HTERT RPE-1 (cell line): ENCODE measurements around the gene DAB2IP.

Experiments
- in situ Hi-C: fragments of 300-500 bp; cut with MboI; formaldehyde crosslinking; loops from 4 replicates; pipeline ENCODE4 v1.14.3; 2020; ENCODE audit warnings: low sequenced_read_pairs

Gene DAB2IP

DNA sequence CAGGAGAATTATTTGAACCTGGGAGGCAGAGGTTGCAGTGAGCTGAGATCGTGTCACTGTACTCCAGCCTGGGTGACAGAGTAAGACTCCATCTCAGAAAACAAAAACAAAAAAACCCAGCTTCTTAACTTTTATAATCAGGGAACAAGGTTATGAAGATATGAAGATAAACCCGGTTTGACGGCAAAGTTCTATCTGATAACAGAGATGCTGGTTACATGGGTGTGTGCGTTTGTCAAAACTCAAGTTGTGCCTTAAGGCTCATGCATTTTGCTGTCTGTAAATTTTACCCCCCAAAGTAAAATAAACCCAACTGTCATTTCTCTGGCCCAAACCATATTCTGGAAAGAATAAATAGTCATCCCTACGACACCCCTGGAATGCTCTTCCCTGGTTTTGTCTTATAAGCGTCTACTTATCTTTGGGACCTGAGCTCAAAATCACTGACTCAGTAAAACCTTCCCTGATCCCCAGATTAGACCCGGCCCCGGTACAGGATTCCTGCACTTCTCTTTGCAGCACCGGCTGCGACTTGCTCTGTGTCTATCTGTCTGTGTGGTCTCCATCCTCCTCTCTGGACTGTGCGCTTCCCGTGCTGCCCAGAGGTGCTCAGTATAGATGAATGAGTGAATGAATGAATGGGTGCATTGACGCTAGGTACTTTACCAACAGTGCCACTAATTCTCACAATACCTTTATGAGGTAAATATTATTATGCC is 172.2 kb downstream of the DAB2IP start:
- in situ Hi-C loops = no loop called here

DNA sequence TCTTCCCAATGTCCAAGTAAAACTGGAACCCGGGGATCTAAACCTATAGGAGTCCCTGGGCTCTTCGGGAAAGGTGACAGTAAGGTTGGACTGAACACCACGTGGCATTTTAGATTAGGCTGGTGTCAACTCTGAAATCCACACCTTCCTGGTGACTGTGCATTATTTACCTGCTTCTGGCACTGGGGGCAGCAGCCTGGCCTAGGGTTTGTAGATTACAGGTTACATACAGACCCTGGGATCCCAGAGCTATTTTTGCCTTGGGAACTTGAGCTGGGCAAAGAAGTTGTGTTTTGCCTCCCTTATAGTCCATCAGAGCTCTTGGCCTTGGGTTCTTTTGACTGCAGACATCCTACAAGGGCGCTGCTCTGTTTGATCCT is 173.2 kb downstream of the DAB2IP start:
- in situ Hi-C loops = no loop called here

DNA sequence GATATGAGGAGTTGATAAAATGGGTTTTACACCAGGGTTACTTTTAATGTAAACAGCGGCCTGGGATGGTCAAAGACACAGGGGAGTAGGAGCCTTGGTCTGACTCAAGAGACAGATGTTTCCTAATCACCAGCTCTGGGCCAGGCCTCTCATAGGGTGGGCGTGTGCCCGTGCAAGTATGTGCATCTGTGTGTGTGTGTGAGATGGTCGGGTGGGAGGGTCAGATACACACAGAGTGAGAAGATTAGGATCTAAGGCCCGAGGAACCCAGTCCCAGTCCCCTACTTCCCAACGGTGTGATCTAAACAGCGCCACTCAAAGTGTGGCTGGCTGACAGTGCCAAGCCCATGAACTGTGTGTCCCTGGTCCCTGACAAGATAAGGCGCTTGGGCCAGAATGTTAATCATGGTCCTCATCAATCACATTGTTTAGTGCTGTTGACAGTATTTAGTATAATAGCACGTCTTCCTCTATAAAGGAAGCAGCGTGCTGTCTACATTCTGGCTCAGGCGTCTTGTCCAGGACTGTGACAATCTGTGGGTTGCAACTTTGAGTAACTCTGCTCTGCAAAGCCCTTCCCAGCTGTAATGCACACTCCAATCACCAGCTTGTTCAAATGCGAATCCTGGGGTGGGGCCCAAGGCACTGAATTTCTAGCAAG is 173.7 kb downstream of the DAB2IP start:
- in situ Hi-C loops = no loop called here

DNA sequence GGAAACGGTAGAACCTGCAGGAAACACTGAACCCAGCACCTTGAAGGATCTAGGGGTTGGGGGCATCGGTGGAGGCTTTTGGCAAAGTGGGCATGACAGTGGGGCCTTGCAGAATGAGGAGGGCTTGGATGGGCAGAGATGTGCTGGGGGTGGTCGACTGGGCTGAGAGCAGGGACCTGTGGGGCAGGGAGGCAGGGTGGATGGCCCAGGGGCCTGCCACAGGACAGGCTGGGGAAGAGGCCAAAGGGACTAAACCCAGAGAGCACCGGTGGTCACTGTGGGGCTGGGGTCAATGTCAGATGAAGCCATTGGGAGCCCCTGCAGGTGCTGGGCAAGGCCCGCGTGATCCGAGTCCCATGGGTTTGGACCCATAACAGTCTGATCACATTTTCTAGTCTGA is 175.3 kb downstream of the DAB2IP start:
- in situ Hi-C loops = no loop called here

DNA sequence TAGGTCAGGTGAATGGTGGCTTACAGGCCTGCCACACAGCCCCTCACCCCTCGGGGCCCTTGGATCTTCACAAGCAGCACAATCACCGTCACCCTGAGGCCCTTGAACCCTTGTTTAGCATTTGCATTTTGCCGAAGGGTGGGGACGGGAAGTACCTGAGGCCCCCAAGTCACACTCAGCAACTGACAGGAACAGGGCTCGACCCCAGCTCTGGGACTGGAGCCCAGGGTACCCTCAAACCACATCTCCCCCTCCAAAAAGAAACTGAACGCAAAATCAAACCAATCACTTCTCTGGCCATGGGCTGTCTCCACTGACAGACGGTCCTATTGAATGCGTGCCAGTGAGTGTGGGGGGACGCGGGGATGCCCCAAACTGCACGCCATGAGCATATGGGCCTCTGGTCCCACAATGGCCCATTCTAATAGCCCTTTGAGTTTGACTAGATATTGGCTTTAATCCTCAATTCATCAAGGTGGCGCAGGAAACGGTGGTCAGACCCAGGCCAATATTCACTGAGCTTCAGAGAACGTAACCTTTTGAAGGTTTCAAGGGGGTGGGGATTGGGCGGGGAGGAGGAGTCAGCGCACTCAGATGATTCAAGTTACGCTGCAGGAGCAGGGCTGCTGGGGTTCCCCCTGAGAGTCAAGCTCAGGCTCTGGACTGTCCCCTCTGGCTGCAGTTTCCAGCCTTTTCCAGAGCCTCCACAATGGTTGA is 176.0 kb downstream of the DAB2IP start:
- in situ Hi-C loops = no loop called here

DNA sequence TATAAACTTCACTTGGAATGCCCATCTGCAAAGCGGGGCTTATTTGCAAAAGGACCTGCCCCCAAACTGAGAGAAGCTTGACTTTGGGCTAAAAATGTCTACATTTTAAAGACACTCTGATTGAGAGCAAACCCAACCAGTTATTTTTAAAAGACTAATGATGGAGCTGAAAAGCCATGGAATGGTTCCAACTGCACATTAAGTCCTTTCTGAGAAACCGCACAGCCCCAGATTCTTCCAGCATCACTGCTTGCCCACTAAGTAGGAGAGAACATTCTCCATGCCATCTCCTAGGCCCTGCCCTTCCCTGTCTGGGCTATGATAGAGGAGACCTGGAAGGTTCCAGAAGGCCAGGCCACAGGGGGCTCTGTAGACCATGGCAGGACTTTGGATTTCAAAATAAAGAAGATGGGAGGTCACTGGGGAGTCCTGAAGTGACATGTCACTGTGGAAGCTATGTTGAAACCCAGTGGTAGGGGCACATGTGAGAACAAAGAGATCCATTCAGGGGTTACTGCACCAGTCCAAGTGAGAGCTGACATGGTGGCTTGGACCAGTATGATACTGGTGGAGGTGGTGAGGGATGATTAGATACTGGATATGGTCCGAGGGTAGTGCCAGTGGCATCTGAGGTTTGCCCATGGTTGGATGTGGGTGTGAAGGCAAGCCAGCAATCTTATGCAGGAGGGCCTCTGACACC is 179.2 kb downstream of the DAB2IP start:
- in situ Hi-C loops = no loop called here

DNA sequence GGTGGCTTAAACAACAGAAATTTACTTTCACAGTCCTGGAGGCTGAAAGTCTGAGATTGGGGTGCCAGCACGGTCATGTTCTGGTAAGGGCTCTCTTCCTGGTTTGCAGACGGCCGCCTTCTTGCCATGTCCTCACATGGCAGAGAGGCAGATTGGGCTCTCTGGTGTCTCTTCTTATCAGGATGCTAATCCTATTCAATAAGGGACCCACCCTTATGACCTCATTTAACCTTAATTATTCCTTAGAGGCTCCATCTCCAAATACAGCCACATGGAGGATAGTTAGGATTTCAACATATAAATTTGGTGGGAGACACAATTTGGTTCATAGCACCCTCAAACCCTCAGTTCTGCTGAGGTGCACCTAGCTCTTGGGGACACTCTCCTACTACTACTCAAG is 180.4 kb downstream of the DAB2IP start:
- in situ Hi-C loops = no loop called here

DNA sequence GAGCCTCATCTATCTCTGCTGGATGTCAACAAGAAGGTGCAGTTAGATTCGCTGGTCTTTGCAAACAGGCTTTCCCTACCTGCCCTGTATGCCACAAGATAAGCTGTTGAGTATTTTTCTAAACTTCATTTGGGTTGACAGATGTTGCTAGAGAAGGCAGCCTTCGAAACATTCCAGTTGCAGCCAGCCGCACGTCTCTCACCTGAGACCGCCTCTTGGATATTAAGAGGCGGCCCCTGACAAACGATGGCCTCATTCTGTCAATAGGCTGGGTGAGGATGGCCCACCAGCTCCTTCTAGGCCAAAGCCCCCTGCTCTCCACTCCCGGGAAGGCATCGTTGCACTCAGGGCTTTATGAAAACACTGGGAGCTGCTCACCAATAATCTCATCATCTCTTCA is 181.6 kb downstream of the DAB2IP start:
- in situ Hi-C loops = no loop called here
